HepG2 (cell line): Measurements from ENCODE around the gene FOSB. TPM values are rescaled to one million over a fixed set of nuclear protein-coding genes. Genes with fewer than 3 reads are reported as not detected.

Source experiments
- ATF7 ChIP-seq, 2 experiments: fragments of 450-650 bp in 1 of 2; sonication (generic) in 1 of 2; formaldehyde crosslinking in 1 of 2; IDR thresholded peaks; 2 replicates each; pipeline versions ENCODE4 v1.4.0 to v1.6.1; 2016 to 2020; ENCODE audit warnings: antibody characterized with exemption in 1 of 2, mild to moderate bottlenecking in 1 of 2, missing genetic modification reagents in 1 of 2
- BHLHE40 ChIP-seq: IDR thresholded peaks from 2 replicates; pipeline ENCODE4 v1.6.1; 2011; ENCODE audit warnings: low read length, improper control_type of control experiment
- DNMT3B ChIP-seq: conservative IDR thresholded peaks from 2 replicates; pipeline ENCODE4 v1.6.1; 2016; ENCODE audit warnings: missing biosample characterization, control low read depth
- MXI1 ChIP-seq: IDR thresholded peaks from 3 replicates; pipeline ENCODE4 v1.6.1; 2012; ENCODE audit warnings: low read depth, low read length, inconsistent platforms, borderline replicate concordance
- RFXANK ChIP-seq: IDR thresholded peaks from 2 replicates; pipeline ENCODE4 v1.6.1; 2016
- TCF7L2 ChIP-seq: IDR thresholded peaks from 2 replicates; pipeline ENCODE4 v1.6.1; 2011; ENCODE audit warnings: mild to moderate bottlenecking, low read depth, low read length, moderate library complexity
- ZMYM2 ChIP-seq: sonication (generic); formaldehyde crosslinking; IDR thresholded peaks from 2 replicates; pipeline ENCODE4 v1.8.0; 2022; ENCODE audit warnings: mild to moderate bottlenecking, missing genetic modification reagents
- ZNF160 ChIP-seq: sonication (generic); formaldehyde crosslinking; IDR thresholded peaks from 2 replicates; pipeline ENCODE4 v1.8.0; 2022; ENCODE audit warnings: mild to moderate bottlenecking, inconsistent platforms, missing genetic modification reagents
- ZNF709 ChIP-seq: sonication (generic); formaldehyde crosslinking; IDR thresholded peaks from 2 replicates; pipeline ENCODE4 v1.5.0; 2020; ENCODE audit warnings: mild to moderate bottlenecking, missing genetic modification reagents
- polyA plus RNA-seq, 8 experiments: library from polyadenylated mRNA; depleted of rRNA in 3 of 8; stranded (reverse) in 7 of 8; unstranded in 1 of 8; fragments of >200 nt; fragmentation: Illumina TruSeq in 4 of 8; extraction: Trizol in 4 of 8; gene quantifications; 2 replicates each; pipeline versions ENCODE4 v1.2.1 to v1.2.3, GENCODE V29; 2011 to 2016; ENCODE audit warnings: low read depth in 4 of 8, missing spikeins in 1 of 8, mixed read lengths in 1 of 8; ENCODE audit not compliant: insufficient read depth in 1 of 8
- total RNA-seq, 5 experiments: library from RNA; depleted of rRNA; stranded (reverse); fragments of >200 nt; fragmentation: Illumina TruSeq; extraction: Trizol; gene quantifications; 2 replicates each; pipeline ENCODE4 v1.2.3, GENCODE V29; 2016; ENCODE audit warnings: low read depth in 1 of 5
- TF ChIP-seq, protein P1 (sequence below), 2 experiments: fragments of 450-650 bp in 1 of 2; sonication (generic) in 1 of 2; formaldehyde crosslinking in 1 of 2; IDR thresholded peaks; 2 replicates each; pipeline versions ENCODE4 v1.6.1 to v1.8.0; 2016 to 2022; ENCODE audit warnings: antibody characterized with exemption in 1 of 2, mild to moderate bottlenecking in 1 of 2, missing genetic modification reagents in 1 of 2

FOSB gene
- total and polyA plus RNA-seq, 2 of the 13 experiments (the other 11 are each of a cell fraction or from before 2014, with no cell fraction given) = 2.8 to 6.0 TPM

DNA sequence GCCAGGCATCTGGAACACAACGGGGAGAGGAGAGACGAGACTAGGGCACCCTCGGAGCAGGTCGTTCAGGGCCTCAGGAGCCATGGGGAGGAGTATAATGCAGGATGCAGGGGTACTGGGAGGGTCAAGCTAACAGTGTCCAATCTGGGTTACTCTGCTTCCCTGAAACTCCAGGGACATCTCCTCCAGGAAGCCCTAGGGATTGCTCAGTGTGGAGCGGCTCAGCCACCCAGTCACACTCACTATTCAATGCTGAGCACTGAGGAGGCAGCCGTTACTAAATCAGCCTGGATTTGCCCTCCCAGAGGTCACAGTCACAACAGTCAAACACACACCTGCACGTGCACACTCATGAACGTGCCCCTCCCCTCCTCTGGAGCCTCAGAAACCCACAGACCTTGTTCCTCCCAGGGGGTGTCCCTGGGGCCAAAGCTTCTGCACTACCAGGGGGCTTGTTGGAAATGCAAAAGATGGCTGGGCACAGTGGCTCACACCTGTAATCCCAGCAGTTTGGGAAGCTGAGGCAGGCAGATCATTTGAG, 6.9 kb upstream of the FOSB start (continued):
- TF ChIP-seq, protein P1, sequence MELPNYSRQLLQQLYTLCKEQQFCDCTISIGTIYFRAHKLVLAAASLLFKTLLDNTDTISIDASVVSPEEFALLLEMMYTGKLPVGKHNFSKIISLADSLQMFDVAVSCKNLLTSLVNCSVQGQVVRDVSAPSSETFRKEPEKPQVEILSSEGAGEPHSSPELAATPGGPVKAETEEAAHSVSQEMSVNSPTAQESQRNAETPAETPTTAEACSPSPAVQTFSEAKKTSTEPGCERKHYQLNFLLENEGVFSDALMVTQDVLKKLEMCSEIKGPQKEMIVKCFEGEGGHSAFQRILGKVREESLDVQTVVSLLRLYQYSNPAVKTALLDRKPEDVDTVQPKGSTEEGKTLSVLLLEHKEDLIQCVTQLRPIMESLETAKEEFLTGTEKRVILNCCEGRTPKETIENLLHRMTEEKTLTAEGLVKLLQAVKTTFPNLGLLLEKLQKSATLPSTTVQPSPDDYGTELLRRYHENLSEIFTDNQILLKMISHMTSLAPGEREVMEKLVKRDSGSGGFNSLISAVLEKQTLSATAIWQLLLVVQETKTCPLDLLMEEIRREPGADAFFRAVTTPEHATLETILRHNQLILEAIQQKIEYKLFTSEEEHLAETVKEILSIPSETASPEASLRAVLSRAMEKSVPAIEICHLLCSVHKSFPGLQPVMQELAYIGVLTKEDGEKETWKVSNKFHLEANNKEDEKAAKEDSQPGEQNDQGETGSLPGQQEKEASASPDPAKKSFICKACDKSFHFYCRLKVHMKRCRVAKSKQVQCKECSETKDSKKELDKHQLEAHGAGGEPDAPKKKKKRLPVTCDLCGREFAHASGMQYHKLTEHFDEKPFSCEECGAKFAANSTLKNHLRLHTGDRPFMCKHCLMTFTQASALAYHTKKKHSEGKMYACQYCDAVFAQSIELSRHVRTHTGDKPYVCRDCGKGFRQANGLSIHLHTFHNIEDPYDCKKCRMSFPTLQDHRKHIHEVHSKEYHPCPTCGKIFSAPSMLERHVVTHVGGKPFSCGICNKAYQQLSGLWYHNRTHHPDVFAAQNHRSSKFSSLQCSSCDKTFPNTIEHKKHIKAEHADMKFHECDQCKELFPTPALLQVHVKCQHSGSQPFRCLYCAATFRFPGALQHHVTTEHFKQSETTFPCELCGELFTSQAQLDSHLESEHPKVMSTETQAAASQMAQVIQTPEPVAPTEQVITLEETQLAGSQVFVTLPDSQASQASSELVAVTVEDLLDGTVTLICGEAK (IDR thresholded peaks at IDR 0.05) = no peak
- TF ChIP-seq, protein P1 (CRISPR knock-in tag; IDR thresholded peaks at IDR 0.05) = no peak
- TF ChIP-seq ZNF709 (CRISPR knock-in tag) = no peak
- no peak for TF ChIP-seq MXI1
- TF ChIP-seq ATF7 (IDR thresholded peaks at IDR 0.05) = no peak
- TF ChIP-seq ATF7 (CRISPR knock-in tag; IDR thresholded peaks at IDR 0.05) = no peak
- TF ChIP-seq TCF7L2 = no peak
- no peak for TF ChIP-seq RFXANK (CRISPR knock-in tag)
- TF ChIP-seq ZNF160 (CRISPR knock-in tag) = no peak
- peak; percentile 82 for TF ChIP-seq BHLHE40
- TF ChIP-seq DNMT3B (CRISPR knock-in tag) = no peak
- no peak for TF ChIP-seq ZMYM2 (CRISPR knock-in tag)
